HG03342 (cell line): ENCODE results near the gene SERPINA9.
"Not testable (repeated sequence)": the region's sequence is repeated elsewhere in the genome, so short reads cannot be mapped to it uniquely, and the experiment has no call there.

Source experiments
- ATAC-seq: cut with Tn5 transposase; IDR thresholded peaks from one replicate; pipeline ENCODE4 v1.9.1; 2021; ENCODE audit warnings: mild to moderate bottlenecking, moderate library complexity; ENCODE audit not compliant: unreplicated experiment

The SERPINA9 gene

GRCh38 chr14:94486883-94487282, 10.9 kb upstream of the SERPINA9 start:
- ATAC-seq = no peak

GRCh38 chr14:94485944-94486841, 10.2 kb upstream of the SERPINA9 start:
- peak; percentile 48 for ATAC-seq

- no peak for ATAC-seq
Observed at GRCh38 chr14:94484481-94484880, 8.5 kb upstream of the SERPINA9 start.

- ATAC-seq = no peak
Observed at GRCh38 chr14:94483729-94484275, 7.8 kb upstream of the SERPINA9 start.

GRCh38 chr14:94483071-94483451, 7.1 kb upstream of the SERPINA9 start:
- ATAC-seq = peak; percentile 55

- not testable (repeated sequence) for ATAC-seq
Observed at GRCh38 chr14:94482132-94483070, 6.4 kb upstream of the SERPINA9 start.

GRCh38 chr14:94481468-94482131, 5.6 kb upstream of the SERPINA9 start:
- ATAC-seq = no peak

- no peak for ATAC-seq
Observed at GRCh38 chr14:94480809-94481208, 4.8 kb upstream of the SERPINA9 start.

- no peak for ATAC-seq
Observed at GRCh38 chr14:94478420-94478819, 2.4 kb upstream of the SERPINA9 start.

- ATAC-seq = no peak
Observed at GRCh38 chr14:94474581-94475031, 1.4 kb downstream of the SERPINA9 start.

- ATAC-seq = no peak
Observed at GRCh38 chr14:94473666-94474410, 2.2 kb downstream of the SERPINA9 start.

- ATAC-seq = no peak
Observed at GRCh38 chr14:94472842-94473241, 3.2 kb downstream of the SERPINA9 start.

GRCh38 chr14:94471045-94471444, 5.0 kb downstream of the SERPINA9 start:
- no peak for ATAC-seq

GRCh38 chr14:94470311-94470710, 5.7 kb downstream of the SERPINA9 start:
- no peak for ATAC-seq

GRCh38 chr14:94469261-94469660, 6.7 kb downstream of the SERPINA9 start:
- no peak for ATAC-seq

GRCh38 chr14:94467728-94468520, 8.1 kb downstream of the SERPINA9 start:
- ATAC-seq = no peak

GRCh38 chr14:94466706-94467370, 9.2 kb downstream of the SERPINA9 start:
- no peak for ATAC-seq

- no peak for ATAC-seq
Observed at GRCh38 chr14:94465042-94465441, 11.0 kb downstream of the SERPINA9 start.

- ATAC-seq = no peak
Observed at GRCh38 chr14:94464290-94464689, 11.7 kb downstream of the SERPINA9 start.
